H9 (cell line): ENCODE results near the gene SMYD2. TPM values are rescaled to one million over a fixed set of nuclear protein-coding genes. Genes with fewer than 3 reads are reported as not detected.

Source experiments
- DNase-seq: peaks from one replicate; pipeline ENCODE4 v3.0.0-alpha.2; 2017
- H2AFZ ChIP-seq: one replicate; pipeline ENCODE4 v1.6.1; 2013; ENCODE audit warnings: mild to moderate bottlenecking, low read length, control low read depth, moderate library complexity
- H2AK5ac ChIP-seq: 2 replicates; pipeline ENCODE4 v1.6.1; 2013; ENCODE audit warnings: low read length, control low read depth, mixed read lengths; ENCODE audit not compliant: insufficient read length
- H2BK120ac ChIP-seq: one replicate; pipeline ENCODE4 v1.6.1; 2013; ENCODE audit warnings: low read depth, mild to moderate bottlenecking, low read length, control low read depth, inconsistent platforms; ENCODE audit not compliant: poor library complexity, severe bottlenecking
- H2BK12ac ChIP-seq: 2 replicates; pipeline ENCODE4 v1.6.1; 2013; ENCODE audit warnings: low read length, control low read depth, mixed read lengths, low read depth; ENCODE audit not compliant: insufficient read length
- H2BK15ac ChIP-seq: 2 replicates; pipeline ENCODE4 v1.6.1; 2013; ENCODE audit warnings: low read depth, low read length, control low read depth
- H2BK20ac ChIP-seq: one replicate; pipeline ENCODE4 v1.6.1; 2013; ENCODE audit warnings: low read depth, mild to moderate bottlenecking, low read length, control low read depth, inconsistent platforms; ENCODE audit not compliant: poor library complexity, severe bottlenecking
- H2BK5ac ChIP-seq: 2 replicates; pipeline ENCODE4 v1.6.1; 2013; ENCODE audit warnings: low read length, control low read depth, mixed read lengths; ENCODE audit not compliant: insufficient read length
- H3K14ac ChIP-seq: 2 replicates; pipeline ENCODE4 v1.6.1; 2013; ENCODE audit warnings: low read length, control low read depth; ENCODE audit not compliant: insufficient read depth
- H3K18ac ChIP-seq: 2 replicates; pipeline ENCODE4 v1.6.1; 2013; ENCODE audit warnings: low read depth, mild to moderate bottlenecking, mixed read lengths, low read length, control low read depth; ENCODE audit not compliant: insufficient read length
- H3K23ac ChIP-seq: 2 replicates; pipeline ENCODE4 v1.6.1; 2013; ENCODE audit warnings: low read length, control low read depth, mixed read lengths, low read depth; ENCODE audit not compliant: insufficient read length
- H3K23me2 ChIP-seq: 2 replicates; pipeline ENCODE4 v1.6.1; 2013; ENCODE audit warnings: low read depth, mild to moderate bottlenecking, mixed read lengths, low read length, control low read depth; ENCODE audit not compliant: insufficient read length, poor library complexity, severe bottlenecking
- H3K27ac ChIP-seq: 2 replicates; pipeline ENCODE4 v1.5.1; 2013; ENCODE audit warnings: low read length, control low read depth, mixed read lengths, low read depth; ENCODE audit not compliant: insufficient read length
- H3K27me3 ChIP-seq: 2 replicates; pipeline ENCODE4 v1.6.1; 2013; ENCODE audit warnings: low read length, control low read depth, inconsistent platforms; ENCODE audit not compliant: insufficient read depth
- H3K4ac ChIP-seq: 2 replicates; pipeline ENCODE4 v1.6.1; 2013; ENCODE audit warnings: low read depth, mild to moderate bottlenecking, control low read depth, inconsistent platforms, low read length, moderate library complexity
- H3K4me1 ChIP-seq: 2 replicates; pipeline ENCODE4 v1.6.1; 2013; ENCODE audit warnings: low read length, control low read depth, inconsistent platforms; ENCODE audit not compliant: insufficient read depth
- H3K4me2 ChIP-seq: 2 replicates; pipeline ENCODE4 v1.6.1; 2013; ENCODE audit warnings: low read length, control low read depth, mixed read lengths; ENCODE audit not compliant: insufficient read length, insufficient read depth
- H3K56ac ChIP-seq: 2 replicates; pipeline ENCODE4 v1.6.1; 2013; ENCODE audit warnings: low read depth, mild to moderate bottlenecking, mixed read lengths, low read length, control low read depth; ENCODE audit not compliant: insufficient read length
- H3K79me1 ChIP-seq: 2 replicates; pipeline ENCODE4 v1.6.1; 2013; ENCODE audit warnings: low read depth, mild to moderate bottlenecking, moderate library complexity, low read length, control low read depth, inconsistent platforms; ENCODE audit not compliant: insufficient read depth, poor library complexity, severe bottlenecking
- H3K79me2 ChIP-seq: 2 replicates; pipeline ENCODE4 v1.6.1; 2013; ENCODE audit warnings: low read length, control low read depth, inconsistent platforms; ENCODE audit not compliant: insufficient read depth
- H3K9ac ChIP-seq: 2 replicates; pipeline ENCODE4 v1.6.1; 2013; ENCODE audit warnings: low read length, control low read depth, mixed read lengths; ENCODE audit not compliant: insufficient read length; ENCODE audit errors: extremely low read depth
- H3K9me3 ChIP-seq: one replicate; pipeline ENCODE4 v1.6.1; 2013; ENCODE audit warnings: low read depth, low read length, inconsistent platforms; ENCODE audit not compliant: control insufficient read depth
- H3T11ph ChIP-seq: one replicate; pipeline ENCODE4 v1.6.1; 2013; ENCODE audit warnings: mild to moderate bottlenecking, low read length, control low read depth, inconsistent platforms
- H4K20me1 ChIP-seq: one replicate; pipeline ENCODE4 v1.6.1; 2013; ENCODE audit not compliant: control insufficient read depth, insufficient read length, insufficient read depth
- H4K5ac ChIP-seq: 2 replicates; pipeline ENCODE4 v1.6.1; 2013; ENCODE audit warnings: low read depth, mild to moderate bottlenecking, mixed read lengths, low read length, control low read depth; ENCODE audit not compliant: insufficient read length
- H4K8ac ChIP-seq: replicated peaks from 2 replicates; pipeline ENCODE4 v1.6.1; 2013; ENCODE audit warnings: low read length, control low read depth, mixed read lengths, low read depth; ENCODE audit not compliant: insufficient read length
- H4K91ac ChIP-seq: 2 replicates; pipeline ENCODE4 v1.6.1; 2013; ENCODE audit warnings: low read depth, mild to moderate bottlenecking, moderate library complexity, mixed read lengths, low read length, control low read depth; ENCODE audit not compliant: insufficient read length
- H3K27ac Mint-ChIP-seq, 3 experiments: 2 replicates in 2 of 3; 3 replicates in 1 of 3; pipeline ENCODE4 v1.8.0; 2020 to 2021; ENCODE audit warnings: mixed read lengths in 3 of 3, mild to moderate bottlenecking in 1 of 3, moderate library complexity in 1 of 3
- H3K27me3 Mint-ChIP-seq: 2 replicates; pipeline ENCODE4 v1.8.0; 2021; ENCODE audit warnings: low read depth, mild to moderate bottlenecking, moderate library complexity, mixed read lengths
- H3K36me3 Mint-ChIP-seq, 3 experiments: 2 replicates in 2 of 3; 3 replicates in 1 of 3; pipeline ENCODE4 v1.8.0; 2020 to 2021; ENCODE audit warnings: low read depth in 3 of 3, mixed read lengths in 3 of 3; ENCODE audit not compliant: insufficient read depth in 1 of 3
- H3K4me1 Mint-ChIP-seq, 2 experiments: 2 replicates each; pipeline ENCODE4 v1.8.0; 2020; ENCODE audit warnings: mixed read lengths in 2 of 2
- H3K4me3 Mint-ChIP-seq, 2 experiments: 2 replicates in 1 of 2; 3 replicates in 1 of 2; pipeline ENCODE4 v1.8.0; 2020 to 2021; ENCODE audit warnings: mild to moderate bottlenecking in 2 of 2, mixed read lengths in 2 of 2, moderate library complexity in 1 of 2
- H3K9me3 Mint-ChIP-seq, 2 experiments: 2 replicates in 1 of 2; 3 replicates in 1 of 2; pipeline ENCODE4 v1.8.0; 2020; ENCODE audit warnings: mild to moderate bottlenecking in 2 of 2, mixed read lengths in 2 of 2, moderate library complexity in 1 of 2
- CTCF ChIP-seq: fragments of 200-600 bp; sonication (generic); conservative IDR thresholded peaks from 3 replicates; pipeline ENCODE4 v1.8.0; 2021; ENCODE audit warnings: antibody characterized with exemption, mild to moderate bottlenecking
- WGBS: extraction: QIAGEN DNeasy Blood & Tissue Kit; methylation state at CpG from one replicate; pipeline ENCODE4 v1.1.7; 2013; ENCODE audit warnings: missing lambda C conversion rate, low lambda C conversion rate, mixed read lengths; ENCODE audit not compliant: insufficient read length; ENCODE audit errors: extremely low coverage; 5-methylcytosine and 5-hydroxymethylcytosine counted together
- total RNA-seq: library from RNA; stranded (reverse); gene quantifications from 2 replicates; pipeline ENCODE4 v1.2.1, GENCODE V29; 2021

Gene SMYD2
- total RNA-seq, 1 experiment from 2014 or later = 10.9 TPM

- Histone ChIP-seq H4K5ac (no peak overlapping the region), H3K4me1 (peaks cover 12% of the 10 kb centered on the region)
- no CpG with 5 or more reads among the region's 2 CpGs for WGBS
Measured at GRCh38 chr1:214251354-214251753, 29.6 kb upstream of the SMYD2 start.

More at GRCh38 chr1:214251354-214251753, 29.6 kb upstream of the SMYD2 start:
- no peak overlapping the region for H2BK20ac ChIP-seq
- H3K27me3 Mint-ChIP-seq = no peaks in the 10 kb centered on the region
- no peak overlapping the region for H3K4ac ChIP-seq
- no peak for TF ChIP-seq CTCF
- no peak overlapping the region for H3K23ac ChIP-seq
- no peak overlapping the region for H3K9ac ChIP-seq
- no peak overlapping the region for H3K27ac ChIP-seq
- H2AFZ ChIP-seq = no peak overlapping the region
- no peak overlapping the region for H2BK120ac ChIP-seq
- no peak overlapping the region for H3K18ac ChIP-seq
- no peak overlapping the region for H3K56ac ChIP-seq
- peaks cover 14 to 17% of the 10 kb centered on the region in 2 experiments for H3K4me1 Mint-ChIP-seq
- H3K4me3 Mint-ChIP-seq = no peak overlapping the region
- no peak overlapping the region for H3K27ac Mint-ChIP-seq
- H3K79me1 ChIP-seq = no peaks in the 10 kb centered on the region
- no peaks in the 10 kb centered on the region for H3K27me3 ChIP-seq
- H3K23me2 ChIP-seq = no peaks in the 10 kb centered on the region
- no peak overlapping the region for H3K4me2 ChIP-seq
- H3T11ph ChIP-seq = no peak overlapping the region
- no peak overlapping the region for H2BK5ac ChIP-seq
- DNase-seq = no peak
- H3K14ac ChIP-seq = no peak overlapping the region
- H4K20me1 ChIP-seq = no peaks in the 10 kb centered on the region
- no peak overlapping the region for H2BK12ac ChIP-seq
- no peak overlapping the region for H4K91ac ChIP-seq
- H3K36me3 Mint-ChIP-seq = no peaks in the 10 kb centered on the region
- H3K9me3 Mint-ChIP-seq = no peaks in the 10 kb centered on the region; a peak in 1 of 5 replicates
- H2BK15ac ChIP-seq = no peak overlapping the region
- no peaks in the 10 kb centered on the region for H3K9me3 ChIP-seq
- no peak overlapping the region for H4K8ac ChIP-seq
- H3K79me2 ChIP-seq = no peaks in the 10 kb centered on the region
- no peak overlapping the region for H2AK5ac ChIP-seq
